Neuronal stem cell (in vitro differentiated cells): ENCODE results near the gene RNF4.
A peak's percentile ranks its signal among the peaks of the same experiment; 100 is the strongest.

Source experiments
- DNase-seq: peaks from one replicate; pipeline ENCODE4 v3.0.0-alpha.2; 2013; ENCODE audit warnings: low spot score
- H2AFZ ChIP-seq: one replicate; pipeline ENCODE4 v1.6.1; 2013; ENCODE audit warnings: mild to moderate bottlenecking, low read length, inconsistent platforms
- H2AK5ac ChIP-seq: 2 replicates; pipeline ENCODE4 v1.6.1; 2013; ENCODE audit warnings: low read depth, mild to moderate bottlenecking, inconsistent platforms, low read length, moderate library complexity, mixed read lengths
- H2BK120ac ChIP-seq: 2 replicates; pipeline ENCODE4 v1.6.1; 2013; ENCODE audit warnings: low read depth, mild to moderate bottlenecking, inconsistent platforms, low read length, moderate library complexity, mixed read lengths
- H2BK12ac ChIP-seq: one replicate; pipeline ENCODE4 v1.6.1; 2013; ENCODE audit warnings: low read length, inconsistent platforms
- H2BK15ac ChIP-seq: 2 replicates; pipeline ENCODE4 v1.6.1; 2013; ENCODE audit warnings: mild to moderate bottlenecking, low read length, inconsistent platforms, mixed read lengths
- H2BK5ac ChIP-seq: one replicate; pipeline ENCODE4 v1.6.1; 2013; ENCODE audit warnings: inconsistent platforms, mild to moderate bottlenecking, low read length, moderate library complexity
- H3K14ac ChIP-seq: one replicate; pipeline ENCODE4 v1.6.1; 2013; ENCODE audit warnings: low read length, inconsistent platforms
- H3K18ac ChIP-seq: 2 replicates; pipeline ENCODE4 v1.6.1; 2013; ENCODE audit warnings: low read length, inconsistent platforms
- H3K23ac ChIP-seq: 2 replicates; pipeline ENCODE4 v1.6.1; 2013; ENCODE audit warnings: low read depth, mild to moderate bottlenecking, mixed read lengths, low read length, inconsistent platforms; ENCODE audit not compliant: poor library complexity
- H3K27ac ChIP-seq: replicated peaks from 3 replicates; pipeline ENCODE4 v1.5.1; 2013; ENCODE audit warnings: low read length, inconsistent platforms
- H3K27me3 ChIP-seq, 3 experiments: 2 replicates each; pipeline ENCODE4 v1.6.1; 2013; ENCODE audit warnings: low read length in 3 of 3, mild to moderate bottlenecking in 2 of 3, inconsistent platforms in 1 of 3, low read depth in 1 of 3, mixed read lengths in 1 of 3, moderate library complexity in 1 of 3; ENCODE audit not compliant: control insufficient read depth in 3 of 3, insufficient read depth in 3 of 3
- H3K36me3 ChIP-seq, 2 donors: replicated peaks in 1 of 2; 2 replicates each; pipeline ENCODE4 v1.6.1; 2013; ENCODE audit warnings: low read length in 2 of 2; ENCODE audit not compliant: control insufficient read depth in 2 of 2, insufficient read depth in 2 of 2
- H3K4ac ChIP-seq: 2 replicates; pipeline ENCODE4 v1.6.1; 2013; ENCODE audit warnings: inconsistent platforms, mild to moderate bottlenecking, low read length, moderate library complexity
- H3K4me1 ChIP-seq, 2 donors: 1 replicate in 1 of 2; 2 replicates in 1 of 2; pipeline ENCODE4 v1.6.1; 2013; ENCODE audit warnings: low read length in 2 of 2, low read depth in 1 of 2; ENCODE audit not compliant: control insufficient read depth in 2 of 2, insufficient read depth in 1 of 2
- H3K4me2 ChIP-seq: one replicate; pipeline ENCODE4 v1.6.1; 2013; ENCODE audit warnings: mild to moderate bottlenecking, low read length, inconsistent platforms; ENCODE audit not compliant: insufficient read depth, poor library complexity, severe bottlenecking
- H3K4me3 ChIP-seq, 2 donors: 2 replicates each; pipeline ENCODE4 v1.5.1; 2013; ENCODE audit warnings: low read length in 2 of 2, mild to moderate bottlenecking in 2 of 2, inconsistent platforms in 1 of 2, moderate library complexity in 1 of 2
- H3K79me1 ChIP-seq: one replicate; pipeline ENCODE4 v1.6.1; 2013; ENCODE audit warnings: low read depth, mild to moderate bottlenecking, inconsistent platforms, low read length, moderate library complexity
- H3K9ac ChIP-seq: one replicate; pipeline ENCODE4 v1.6.1; 2013; ENCODE audit warnings: mild to moderate bottlenecking, low read depth, low read length, inconsistent platforms; ENCODE audit not compliant: poor library complexity
- H3K9me3 ChIP-seq, 2 donors: replicated peaks in 1 of 2; 2 replicates each; pipeline versions ENCODE3 to v1.6.1; 2013; ENCODE audit warnings: low read length in 2 of 2, mild to moderate bottlenecking in 2 of 2, inconsistent platforms in 1 of 2, low read depth in 1 of 2, mixed read lengths in 1 of 2, moderate library complexity in 1 of 2; ENCODE audit not compliant: control insufficient read depth in 2 of 2, insufficient read depth in 1 of 2
- H4K8ac ChIP-seq: one replicate; pipeline ENCODE4 v1.6.1; 2013; ENCODE audit warnings: low read depth, mild to moderate bottlenecking, inconsistent platforms, low read length, moderate library complexity
- H4K91ac ChIP-seq: one replicate; pipeline ENCODE4 v1.6.1; 2013; ENCODE audit warnings: low read length, low read depth, mild to moderate bottlenecking, inconsistent platforms; ENCODE audit not compliant: poor library complexity
- WGBS, 2 donors: extraction: QIAGEN DNeasy Blood & Tissue Kit; methylation state at CpG; one replicate each; pipeline ENCODE4 v1.1.7; 2013; ENCODE audit warnings: missing lambda C conversion rate in 2 of 2, mixed read lengths in 1 of 2; ENCODE audit not compliant: insufficient read length in 2 of 2, insufficient replicate concordance in 1 of 2; ENCODE audit errors: extremely low coverage in 2 of 2; 5-methylcytosine and 5-hydroxymethylcytosine counted together

Gene RNF4

GRCh38 chr4:2482693-2483092 lies 13.8 kb downstream of the RNF4 start:
- Histone ChIP-seq H3K23ac (no peak overlapping the region), H3K9me3 (no peaks in the 10 kb centered on the region), H3K4ac (no peak overlapping the region), H3K4me2 (no peak overlapping the region), H3K27me3 (no peaks in the 10 kb centered on the region), H3K18ac (no peak overlapping the region), H2BK120ac (no peak overlapping the region), H3K4me1 (peaks cover 0 to 5% of the 10 kb centered on the region in 2 donors), H4K8ac (no peak overlapping the region), H3K9ac (no peak overlapping the region), H3K79me1 (peaks cover 9% of the 10 kb centered on the region), H3K36me3 (peaks cover 0 to 65% of the 10 kb centered on the region in 2 donors), H2BK12ac (no peak overlapping the region), H3K27ac (no peak overlapping the region), H4K91ac (no peak overlapping the region), H2AK5ac (no peak overlapping the region), H3K4me3 (no peak overlapping the region), H2BK5ac (no peak overlapping the region), H3K14ac (no peak overlapping the region), H2BK15ac (no peak overlapping the region), H2AFZ (no peak overlapping the region)
- WGBS, 2 donors = no CpG with 5 or more reads among the region's 3 CpGs
- DNase-seq = no peak

- Histone ChIP-seq H3K36me3 (peaks cover 0 to 68% of the 10 kb centered on the region in 2 donors), H3K79me1 (peaks cover 9% of the 10 kb centered on the region), H4K8ac (no peak overlapping the region), H3K18ac (no peak overlapping the region), H2BK15ac (no peak overlapping the region), H2AK5ac (no peak overlapping the region), H3K9me3 (no peaks in the 10 kb centered on the region), H2BK12ac (no peak overlapping the region), H2BK5ac (no peak overlapping the region), H3K4me3 (no peak overlapping the region), H3K23ac (no peak overlapping the region), H3K14ac (no peak overlapping the region), H4K91ac (no peak overlapping the region), H3K4me1 (peaks cover 0 to 5% of the 10 kb centered on the region in 2 donors), H3K9ac (no peak overlapping the region), H3K27ac (no peak overlapping the region), H3K27me3 (no peaks in the 10 kb centered on the region), H3K4ac (no peak overlapping the region), H3K4me2 (no peak overlapping the region), H2BK120ac (no peak overlapping the region), H2AFZ (no peak overlapping the region)
- DNase-seq = no peak
- WGBS, 2 donors = no CpG with 5 or more reads among the region's 3 CpGs
Observed at GRCh38 chr4:2483237-2483636, 14.3 kb downstream of the RNF4 start.

DNA sequence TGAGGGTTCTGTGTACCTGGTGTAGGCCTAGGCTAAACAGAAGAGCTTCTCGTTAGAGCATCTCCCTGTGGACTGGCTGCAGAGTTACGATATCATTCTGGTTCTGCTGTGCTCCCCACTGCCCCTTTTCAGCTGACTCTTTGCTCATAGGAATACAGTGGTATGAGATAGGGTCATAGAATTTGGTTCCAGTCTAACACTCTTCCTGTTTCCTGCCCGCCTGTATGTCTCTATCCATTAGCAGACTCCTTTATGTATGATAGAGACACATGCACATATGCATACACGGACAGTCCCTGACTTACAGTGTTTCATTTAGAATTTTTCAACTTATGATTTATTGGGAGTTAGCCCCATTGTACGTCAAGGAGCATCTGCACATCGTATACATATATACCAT lies 15.3 kb downstream of the RNF4 start:
- no peak overlapping the region for H2BK120ac ChIP-seq
- peaks cover 10% of the 10 kb centered on the region for H3K79me1 ChIP-seq
- H3K18ac ChIP-seq = no peak overlapping the region

GRCh38 chr4:2484993-2485392 lies 16.1 kb downstream of the RNF4 start:
- peak overlapping the region; percentile 53 for H3K9ac ChIP-seq
- peak overlapping the region; percentile 11 for H3K14ac ChIP-seq
- no peak overlapping the region for H2BK5ac ChIP-seq
- no peak overlapping the region for H2BK15ac ChIP-seq
- H3K27me3 ChIP-seq = no peaks in the 10 kb centered on the region
- no peak overlapping the region for H4K8ac ChIP-seq
- H2AFZ ChIP-seq = no peak overlapping the region
- peaks cover 10% of the 10 kb centered on the region for H3K79me1 ChIP-seq
- H3K4me3 ChIP-seq = no peak overlapping the region
- no peak overlapping the region for H3K27ac ChIP-seq
- no peak overlapping the region for H3K23ac ChIP-seq
- H3K4ac ChIP-seq = no peak overlapping the region
- no peak overlapping the region for H2BK120ac ChIP-seq
- H4K91ac ChIP-seq = no peak overlapping the region
- no peak overlapping the region for H2BK12ac ChIP-seq
- H3K18ac ChIP-seq = no peak overlapping the region
- H3K4me1 ChIP-seq = peaks cover 0 to 5% of the 10 kb centered on the region in 2 donors
- peaks cover 4 to 74% of the 10 kb centered on the region in 2 donors for H3K36me3 ChIP-seq
- H3K9me3 ChIP-seq = no peaks in the 10 kb centered on the region
- no peak for DNase-seq
- H2AK5ac ChIP-seq = no peak overlapping the region
- no peak overlapping the region for H3K4me2 ChIP-seq
- WGBS, 2 donors = no CpG with 5 or more reads among the region's 11 CpGs

More for the DNA sequence above, 15.3 kb downstream of the RNF4 start:
- H3K4me3 ChIP-seq = no peak overlapping the region
- no peak overlapping the region for H2AK5ac ChIP-seq
- H3K27me3 ChIP-seq = no peaks in the 10 kb centered on the region
- H4K91ac ChIP-seq = no peak overlapping the region
- no peak overlapping the region for H3K27ac ChIP-seq
- no CpG with 5 or more reads among the region's 6 CpGs for WGBS, 2 donors
- DNase-seq = no peak
- H2BK15ac ChIP-seq = no peak overlapping the region
- H3K9ac ChIP-seq = no peak overlapping the region
- no peak overlapping the region for H2BK12ac ChIP-seq
- H3K4me1 ChIP-seq = peaks cover 0 to 5% of the 10 kb centered on the region in 2 donors
- H4K8ac ChIP-seq = no peak overlapping the region
- no peak overlapping the region for H3K23ac ChIP-seq
- H3K9me3 ChIP-seq = no peaks in the 10 kb centered on the region
- H3K4ac ChIP-seq = no peak overlapping the region
- H2BK5ac ChIP-seq = no peak overlapping the region
- no peak overlapping the region for H3K4me2 ChIP-seq
- H3K36me3 ChIP-seq = peaks cover 2 to 73% of the 10 kb centered on the region in 2 donors
- no peak overlapping the region for H2AFZ ChIP-seq
- H3K14ac ChIP-seq = no peak overlapping the region
